HFFc6 (cell line): ENCODE results near the gene GAL3ST3. TPM values are rescaled to one million over a fixed set of nuclear protein-coding genes. Genes with fewer than 3 reads are reported as not detected.
"Not testable (repeated sequence)": the region's sequence is repeated elsewhere in the genome, so short reads cannot be mapped to it uniquely, and the experiment has no call there.

ENCODE experiments used
- DNase-seq: peaks from one replicate; pipeline ENCODE4 v3.0.0-alpha.2; 2018
- H3K27ac Mint-ChIP-seq: 2 replicates; pipeline ENCODE4 v1.8.0; 2020; ENCODE audit warnings: mild to moderate bottlenecking, mixed read lengths
- H3K27me3 Mint-ChIP-seq: 2 replicates; pipeline ENCODE4 v1.8.0; 2021; ENCODE audit warnings: mild to moderate bottlenecking, moderate library complexity, mixed read lengths; ENCODE audit not compliant: insufficient read depth
- H3K36me3 Mint-ChIP-seq: 2 replicates; pipeline ENCODE4 v1.8.0; 2021; ENCODE audit warnings: low read depth, mixed read lengths
- H3K4me1 Mint-ChIP-seq: 2 replicates; pipeline ENCODE4 v1.8.0; 2020; ENCODE audit warnings: low read depth, mixed read lengths
- H3K4me3 Mint-ChIP-seq: 2 replicates; pipeline ENCODE4 v1.8.0; 2020; ENCODE audit warnings: mild to moderate bottlenecking, moderate library complexity, mixed read lengths
- H3K9me3 Mint-ChIP-seq: 2 replicates; pipeline ENCODE4 v1.8.0; 2020; ENCODE audit warnings: mild to moderate bottlenecking, mixed read lengths
- total RNA-seq, 6 experiments: library from RNA; stranded (reverse); fragmentation: NEBNext Ultra II Directional; extraction: Animal tissue kit (Norgen Biotek cat#: 25700); gene quantifications; 2 replicates in 1 of 6; 3 replicates in 5 of 6; pipeline ENCODE4 v1.2.3, GENCODE V29; 2021
- TF ChIP-seq, protein P1 (sequence below): fragments of 200-600 bp; sonication (generic); IDR thresholded peaks from 2 replicates; pipeline ENCODE4 v1.5.0; 2021; ENCODE audit warnings: antibody characterized with exemption, mild to moderate bottlenecking

The GAL3ST3 gene
- total RNA-seq, 6 experiments from 2014 or later: 0.14 TPM; not detected in 5

DNA sequence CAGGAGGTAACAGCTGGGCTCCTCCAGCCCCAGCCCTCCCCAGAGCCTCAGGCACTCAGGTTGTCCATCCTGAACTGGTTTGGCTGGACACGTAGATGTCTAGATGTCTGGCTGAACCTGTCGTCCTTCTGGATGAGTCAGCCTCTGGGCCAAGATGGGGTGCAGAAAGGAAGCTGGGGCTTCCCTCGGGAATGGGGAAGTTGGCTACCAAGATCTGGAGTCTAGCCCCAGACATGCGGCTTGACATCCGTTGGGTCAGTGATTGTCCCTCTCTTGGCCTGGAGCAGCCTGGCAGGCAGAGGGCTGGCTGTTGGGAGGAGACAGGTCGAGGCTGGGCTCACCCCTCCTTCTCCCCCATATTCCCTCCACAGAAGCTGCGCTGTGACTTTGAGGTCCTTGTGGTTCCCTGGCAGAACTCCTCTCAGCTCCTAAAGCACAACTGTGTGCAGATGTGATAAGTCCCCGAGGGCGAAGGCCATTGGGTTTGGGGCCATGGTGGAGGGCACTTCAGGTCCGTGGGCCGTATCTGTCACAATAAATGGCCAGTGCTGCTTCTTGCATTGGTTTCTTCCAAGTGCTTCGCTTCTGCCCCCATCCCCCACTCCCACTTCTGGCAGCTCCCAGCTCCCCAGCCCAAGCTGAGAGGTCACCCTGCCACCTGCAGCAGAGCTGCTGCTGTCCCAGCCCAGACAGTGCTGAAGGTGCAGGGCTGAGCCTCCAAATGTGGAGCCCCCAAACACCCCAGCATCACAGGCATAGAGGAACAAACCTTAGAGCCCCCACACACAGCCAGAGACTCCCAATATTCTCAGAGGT lies 35.8 kb downstream of the GAL3ST3 start:
- no peak overlapping the region for H3K27ac Mint-ChIP-seq
- H3K9me3 Mint-ChIP-seq: no peaks in the 10 kb centered on the region
- TF ChIP-seq, protein P1, sequence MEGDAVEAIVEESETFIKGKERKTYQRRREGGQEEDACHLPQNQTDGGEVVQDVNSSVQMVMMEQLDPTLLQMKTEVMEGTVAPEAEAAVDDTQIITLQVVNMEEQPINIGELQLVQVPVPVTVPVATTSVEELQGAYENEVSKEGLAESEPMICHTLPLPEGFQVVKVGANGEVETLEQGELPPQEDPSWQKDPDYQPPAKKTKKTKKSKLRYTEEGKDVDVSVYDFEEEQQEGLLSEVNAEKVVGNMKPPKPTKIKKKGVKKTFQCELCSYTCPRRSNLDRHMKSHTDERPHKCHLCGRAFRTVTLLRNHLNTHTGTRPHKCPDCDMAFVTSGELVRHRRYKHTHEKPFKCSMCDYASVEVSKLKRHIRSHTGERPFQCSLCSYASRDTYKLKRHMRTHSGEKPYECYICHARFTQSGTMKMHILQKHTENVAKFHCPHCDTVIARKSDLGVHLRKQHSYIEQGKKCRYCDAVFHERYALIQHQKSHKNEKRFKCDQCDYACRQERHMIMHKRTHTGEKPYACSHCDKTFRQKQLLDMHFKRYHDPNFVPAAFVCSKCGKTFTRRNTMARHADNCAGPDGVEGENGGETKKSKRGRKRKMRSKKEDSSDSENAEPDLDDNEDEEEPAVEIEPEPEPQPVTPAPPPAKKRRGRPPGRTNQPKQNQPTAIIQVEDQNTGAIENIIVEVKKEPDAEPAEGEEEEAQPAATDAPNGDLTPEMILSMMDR: no peak
- peaks cover 39% of the 10 kb centered on the region for H3K4me1 Mint-ChIP-seq
- H3K4me3 Mint-ChIP-seq: no peak overlapping the region
- peak; percentile 28 for DNase-seq
- no peaks in the 10 kb centered on the region; the same call in 1 of the 2 replicates for H3K27me3 Mint-ChIP-seq
- no peaks in the 10 kb centered on the region for H3K36me3 Mint-ChIP-seq

DNA sequence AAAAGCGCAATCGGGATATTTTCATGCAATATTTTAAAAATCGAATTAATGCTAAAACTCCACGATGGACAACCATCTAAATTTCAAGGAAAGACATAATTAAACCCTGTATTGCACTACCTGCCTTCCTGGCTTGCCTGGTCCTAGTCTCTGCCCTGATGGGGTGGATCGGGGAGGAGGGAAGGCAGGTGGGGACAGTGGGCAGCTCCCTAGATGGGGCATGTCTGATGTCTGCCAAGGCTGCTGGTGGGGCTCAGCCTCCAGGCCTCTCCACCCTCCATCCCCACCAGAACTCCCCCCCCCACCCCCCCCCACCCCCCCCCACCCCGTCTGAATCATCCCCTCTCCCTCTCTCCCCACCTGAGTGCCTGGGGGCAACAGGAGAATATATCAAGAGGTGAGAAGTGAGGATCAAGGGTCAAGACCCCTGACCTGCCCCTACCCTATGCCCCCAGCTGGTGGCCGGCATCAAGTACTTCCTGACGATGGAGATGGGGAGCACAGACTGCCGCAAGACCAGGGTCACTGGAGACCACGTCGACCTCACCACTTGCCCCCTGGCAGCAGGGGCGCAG lies 36.5 kb downstream of the GAL3ST3 start:
- no peak overlapping the region for H3K27ac Mint-ChIP-seq
- H3K4me1 Mint-ChIP-seq: peaks cover 39% of the 10 kb centered on the region
- no peaks in the 10 kb centered on the region for H3K9me3 Mint-ChIP-seq
- no peak for DNase-seq
- no peaks in the 10 kb centered on the region for H3K36me3 Mint-ChIP-seq
- TF ChIP-seq, protein P1: no peak
- no peak overlapping the region for H3K4me3 Mint-ChIP-seq
- no peaks in the 10 kb centered on the region; the same call in 1 of the 2 replicates for H3K27me3 Mint-ChIP-seq

DNA sequence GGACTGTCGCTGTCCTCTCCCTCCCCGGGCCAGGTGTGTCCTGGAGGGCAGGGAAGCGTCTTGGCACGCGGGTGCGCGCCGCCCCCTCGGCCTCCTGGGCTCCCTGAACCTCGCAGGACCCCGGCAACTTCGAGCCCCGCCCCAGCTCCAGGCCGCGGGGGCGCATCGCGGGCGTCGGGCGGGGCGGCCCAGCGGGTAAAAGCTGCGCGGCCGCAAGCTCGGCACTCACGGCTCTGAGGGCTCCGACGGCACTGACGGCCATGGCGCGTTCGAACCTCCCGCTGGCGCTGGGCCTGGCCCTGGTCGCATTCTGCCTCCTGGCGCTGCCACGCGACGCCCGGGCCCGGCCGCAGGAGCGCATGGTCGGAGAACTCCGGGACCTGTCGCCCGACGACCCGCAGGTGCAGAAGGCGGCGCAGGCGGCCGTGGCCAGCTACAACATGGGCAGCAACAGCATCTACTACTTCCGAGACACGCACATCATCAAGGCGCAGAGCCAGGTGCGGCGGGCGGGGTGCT lies 37.1 kb downstream of the GAL3ST3 start, which contains the start of gene CST6:
CST6 (plus strand) TSS at position 224 of the 519 bp plus-strand sequence; CDS start at position 261, 37 bp downstream.
- Mint-ChIP-seq H3K27ac (no peak within 1 kb of the TSS), H3K4me1 (peaks cover 39% of the 10 kb centered on the region), H3K27me3 (no peaks in the 10 kb centered on the region; the same call in 1 of the 2 replicates), H3K4me3 (no peak within 1 kb of the TSS; the same call in 1 of the 2 replicates), H3K9me3 (no peaks in the 10 kb centered on the region), H3K36me3 (no peaks in the 10 kb centered on the region)
- no peak for DNase-seq
- TF ChIP-seq, protein P1: no peak

DNA sequence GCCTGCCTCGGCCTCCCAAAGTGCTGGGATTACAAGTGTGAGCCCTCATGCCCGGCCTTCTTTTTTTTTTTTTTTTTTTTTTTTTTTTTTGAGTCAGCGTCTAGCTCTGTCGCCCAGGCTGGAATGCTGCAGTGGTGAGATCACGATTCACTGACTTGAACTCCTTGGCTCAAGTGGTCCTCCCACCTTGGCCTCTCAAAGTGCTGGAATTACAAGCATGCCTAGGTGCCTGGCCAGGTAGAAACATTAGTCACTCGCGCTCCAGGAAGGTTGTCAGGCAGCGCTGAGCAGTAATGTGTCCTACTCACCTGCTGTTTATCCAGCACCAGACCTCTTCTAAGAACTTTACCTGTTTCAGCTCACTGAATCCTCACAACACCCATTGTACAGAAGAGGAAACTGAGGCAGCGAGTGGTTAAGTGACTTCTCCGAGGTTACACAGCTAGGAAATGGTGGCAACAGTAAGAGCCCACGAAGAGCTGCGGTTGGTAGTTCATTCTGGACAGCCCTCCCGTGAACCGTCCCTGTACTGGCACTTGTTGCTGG lies 37.6 kb downstream of the GAL3ST3 start:
- peak; percentile 47 for DNase-seq
- Mint-ChIP-seq H3K4me1 (peaks cover 35% of the 10 kb centered on the region), H3K4me3 (no peak overlapping the region; the same call in 1 of the 2 replicates)

DNA sequence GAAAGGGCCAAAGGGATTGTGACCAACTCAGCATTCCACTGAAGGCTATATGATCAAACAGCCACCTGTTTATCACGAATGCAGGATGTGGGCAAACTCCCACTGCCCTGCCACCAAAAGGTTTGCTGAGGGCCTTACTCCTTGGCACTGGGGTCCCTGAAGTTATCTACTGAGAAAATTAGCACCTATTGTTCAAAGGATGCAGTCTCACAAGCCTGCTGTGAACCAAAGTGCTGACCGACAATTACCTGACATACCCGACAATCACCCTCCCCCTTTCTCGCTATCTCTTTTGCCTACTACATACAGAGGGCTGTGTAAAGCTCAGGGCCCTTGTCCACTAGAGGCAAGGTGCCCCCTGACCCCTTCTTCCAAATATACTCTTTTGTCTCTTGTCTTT lies 38.9 kb downstream of the GAL3ST3 start:
- not testable (repeated sequence) for DNase-seq, H3K27me3 Mint-ChIP-seq, H3K4me3 Mint-ChIP-seq, H3K36me3 Mint-ChIP-seq, H3K9me3 Mint-ChIP-seq, H3K27ac Mint-ChIP-seq
- peaks cover 22% of the 10 kb centered on the region for H3K4me1 Mint-ChIP-seq

More for the DNA sequence above, 37.6 kb downstream of the GAL3ST3 start:
- Mint-ChIP-seq H3K27ac (no peak overlapping the region), H3K27me3 (no peaks in the 10 kb centered on the region; the same call in 1 of the 2 replicates), H3K9me3 (no peaks in the 10 kb centered on the region), H3K36me3 (no peaks in the 10 kb centered on the region)
- TF ChIP-seq, protein P1: no peak
